Inferior parietal cortex (tissue), 1 donor: ENCODE data around the gene IL9.

Source experiments
- DNase-seq: peaks from one replicate; pipeline ENCODE4 v3.0.0-alpha.2; 2016; ENCODE audit errors: extremely low spot score

IL9 gene

GRCh38 chr5:135895474-135896006, at the start of gene IL9:
TSS of gene IL9 (minus strand) at chr5:135895841. CDS start at chr5:135895816, 25 bp downstream.
- no peak for DNase-seq

GRCh38 chr5:135944967-135945560, 49.4 kb upstream of the IL9 start:
- peak; percentile 86 for DNase-seq

DNA sequence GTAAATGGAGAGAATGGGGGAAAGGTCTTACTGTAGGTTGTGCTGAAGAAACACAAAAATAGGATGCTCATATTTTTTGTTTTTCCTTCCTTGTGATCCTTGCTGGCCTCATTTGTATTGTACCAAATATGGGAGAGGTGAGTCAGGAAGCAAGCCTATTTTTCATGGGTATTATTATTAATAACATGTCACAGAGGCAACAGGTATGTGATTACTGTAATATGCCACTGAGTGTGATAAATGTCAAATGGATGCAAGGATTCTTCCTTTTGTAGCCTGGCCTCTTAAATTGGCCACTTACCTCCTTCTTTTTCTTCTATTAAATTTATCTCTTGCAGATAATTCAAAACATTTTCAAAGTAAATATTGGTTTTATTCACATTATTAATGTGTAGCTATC, 48.9 kb upstream of the IL9 start:
- no peak for DNase-seq

DNA sequence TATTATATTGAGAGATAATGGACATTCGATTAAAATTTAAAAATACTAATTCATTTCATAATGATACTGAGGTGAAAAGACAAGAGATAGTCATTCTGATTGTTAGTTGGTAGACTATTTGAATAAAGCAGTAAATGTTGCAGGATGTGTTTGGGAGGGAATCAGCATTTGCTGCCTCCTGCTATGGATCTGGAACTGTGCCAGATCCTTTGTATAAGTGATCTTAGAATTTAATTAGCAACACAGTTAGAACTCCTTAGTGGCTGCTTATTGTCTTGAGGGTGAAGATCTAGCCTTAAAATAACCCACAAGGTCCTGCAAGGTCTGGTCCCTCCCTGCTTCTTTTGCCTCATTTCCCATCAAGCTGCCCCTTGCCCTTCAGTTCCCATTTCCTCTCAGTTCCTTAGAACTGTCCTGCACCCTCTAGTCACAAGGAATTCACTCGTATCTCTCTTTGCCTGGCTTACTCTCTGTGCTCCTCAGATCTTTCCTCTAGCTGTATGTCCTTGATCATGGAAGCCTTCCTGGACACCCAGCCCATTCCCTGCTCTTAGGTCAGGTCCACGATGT, 46.6 kb upstream of the IL9 start:
- DNase-seq: no peak

DNA sequence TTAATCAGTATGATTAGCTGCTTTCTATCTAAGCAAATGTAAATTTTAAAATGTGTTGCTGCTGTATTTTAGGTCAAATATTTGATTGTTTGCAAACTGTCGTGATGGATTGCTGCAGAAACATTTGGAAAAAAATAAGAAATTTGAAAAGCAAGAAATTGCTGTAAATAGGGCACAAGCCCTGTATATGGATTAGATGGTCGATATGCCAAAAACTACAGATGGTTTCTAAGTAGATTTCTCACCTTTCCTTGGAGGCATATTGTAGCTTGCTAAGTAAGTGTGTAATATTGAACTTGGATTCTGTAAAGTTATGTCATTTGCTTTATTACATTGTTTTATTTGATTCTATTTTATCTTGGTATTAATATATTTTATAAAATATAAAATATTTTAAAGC, 46.1 kb upstream of the IL9 start:
- DNase-seq: no peak

GRCh38 chr5:135937245-135937911, 41.7 kb upstream of the IL9 start:
- no peak for DNase-seq

DNA sequence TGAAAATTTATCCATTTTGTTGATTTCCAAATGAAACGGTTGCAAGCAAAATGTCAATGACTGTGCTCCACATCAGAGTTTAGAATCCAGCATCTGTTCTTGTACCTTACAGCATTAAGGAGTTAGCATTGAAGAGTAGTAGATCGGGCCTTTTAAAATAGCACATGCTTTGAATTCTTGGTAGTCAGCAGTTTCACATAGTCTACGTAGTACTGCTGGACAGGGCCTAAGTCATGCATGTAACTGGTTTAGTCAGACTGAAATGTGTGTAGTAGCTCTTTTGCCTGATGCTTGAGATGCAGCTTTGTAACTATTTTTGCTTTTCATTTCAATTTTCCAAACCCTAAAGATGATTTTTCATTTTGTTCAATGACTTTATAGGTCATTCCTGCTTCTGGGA, 39.3 kb upstream of the IL9 start:
- DNase-seq: no peak

GRCh38 chr5:135930949-135931295, 35.3 kb upstream of the IL9 start:
- no peak for DNase-seq

DNA sequence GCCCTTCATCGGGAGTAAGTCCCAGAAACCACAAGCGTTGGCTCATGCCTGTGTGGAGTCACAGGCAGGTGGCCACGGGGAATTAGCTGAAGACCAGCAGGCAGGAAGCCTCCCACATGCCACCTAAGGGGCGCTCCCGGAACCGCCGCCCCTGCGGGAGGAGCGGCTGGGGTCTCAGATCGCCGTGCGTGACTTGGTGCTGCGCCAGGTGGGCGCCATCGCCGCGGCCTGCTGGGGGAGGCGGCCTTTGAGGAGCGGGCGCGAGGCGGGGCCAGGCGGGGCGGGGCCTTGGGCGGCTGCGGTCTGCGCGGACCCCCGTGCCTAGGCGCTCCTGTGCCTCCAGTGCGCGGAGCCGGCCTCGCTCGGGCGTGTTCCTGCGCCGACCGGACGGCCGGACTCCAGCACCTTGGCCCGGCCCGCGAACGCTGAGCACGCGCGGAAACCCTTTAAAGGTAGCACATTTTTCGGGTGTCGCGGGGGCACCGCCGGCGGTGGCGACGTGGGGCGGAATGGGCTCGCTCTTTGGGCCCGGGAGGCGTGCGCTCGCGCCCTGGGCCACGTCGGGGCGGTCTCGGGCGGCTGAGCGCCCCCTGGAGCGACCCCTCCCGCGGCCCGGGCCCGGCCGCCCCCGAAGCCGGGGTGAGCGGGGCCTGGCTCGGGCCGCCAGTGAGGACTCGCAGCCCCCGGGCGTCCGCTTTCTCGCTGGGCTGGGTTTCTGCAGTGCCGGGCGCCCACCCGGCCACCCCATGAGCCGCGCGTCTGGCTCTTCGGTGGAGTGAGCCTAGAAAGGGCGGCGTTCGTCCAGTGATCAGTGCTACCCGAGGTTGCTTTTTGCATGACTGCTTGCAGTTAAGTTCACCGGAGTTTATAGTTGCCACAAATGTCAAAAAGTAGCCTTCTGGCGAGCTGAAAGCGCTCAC, 34.6 kb upstream of the IL9 start:
- no peak for DNase-seq

DNA sequence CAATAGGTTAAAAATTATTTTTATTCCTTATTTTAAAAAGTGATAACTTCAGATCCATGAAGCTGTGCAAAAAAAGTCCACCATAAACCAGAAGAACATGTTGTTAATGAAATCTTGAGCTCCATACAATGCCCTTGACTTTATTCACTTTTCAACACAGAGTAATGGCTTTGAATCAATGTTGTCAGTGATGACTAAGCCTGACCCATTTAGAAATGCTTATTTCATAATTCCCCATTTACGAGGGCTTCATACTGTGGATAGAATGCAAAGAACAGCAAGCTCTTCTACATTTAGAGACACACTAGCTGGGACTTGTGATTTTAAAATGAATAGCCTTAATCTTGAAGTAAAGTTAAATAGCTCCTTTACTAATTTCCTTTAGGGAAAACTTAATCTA, 25.7 kb upstream of the IL9 start:
- DNase-seq: no peak

- no peak for DNase-seq
These were observed 24.6 kb upstream of the IL9 start for GRCh38 chr5:135920199-135920598.

GRCh38 chr5:135916638-135917263, 21.1 kb upstream of the IL9 start:
- DNase-seq: no peak

DNA sequence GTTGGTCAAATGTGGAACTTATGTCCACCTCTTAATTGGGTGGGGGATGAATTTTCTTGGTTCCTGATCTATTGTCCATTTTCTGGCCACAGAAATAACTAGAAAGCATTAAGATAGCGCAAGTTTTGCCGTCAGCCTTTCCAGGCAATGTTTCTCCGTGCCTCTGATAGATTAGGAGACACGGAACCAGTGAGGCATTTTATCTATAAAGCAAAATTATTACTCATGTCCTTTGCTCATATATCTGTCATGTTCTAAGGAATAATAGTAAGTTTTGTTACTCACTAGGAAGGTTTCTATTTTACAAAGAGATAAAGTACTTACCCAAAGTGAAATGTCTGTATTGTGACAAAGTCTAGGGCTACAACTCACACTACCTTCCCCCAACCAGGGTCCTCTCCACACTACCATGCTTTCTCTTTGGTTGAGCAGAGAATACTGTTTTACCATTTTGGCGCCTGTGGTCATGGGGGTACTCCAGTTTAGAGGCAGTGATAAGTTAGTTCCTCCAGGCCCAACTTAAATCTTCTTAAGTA, 19.9 kb upstream of the IL9 start:
- no peak for DNase-seq

- DNase-seq: no peak
These were observed 18.3 kb upstream of the IL9 start for GRCh38 chr5:135913713-135914626.

- no peak for DNase-seq
These were observed 9.5 kb upstream of the IL9 start for GRCh38 chr5:135905144-135905543.

DNA sequence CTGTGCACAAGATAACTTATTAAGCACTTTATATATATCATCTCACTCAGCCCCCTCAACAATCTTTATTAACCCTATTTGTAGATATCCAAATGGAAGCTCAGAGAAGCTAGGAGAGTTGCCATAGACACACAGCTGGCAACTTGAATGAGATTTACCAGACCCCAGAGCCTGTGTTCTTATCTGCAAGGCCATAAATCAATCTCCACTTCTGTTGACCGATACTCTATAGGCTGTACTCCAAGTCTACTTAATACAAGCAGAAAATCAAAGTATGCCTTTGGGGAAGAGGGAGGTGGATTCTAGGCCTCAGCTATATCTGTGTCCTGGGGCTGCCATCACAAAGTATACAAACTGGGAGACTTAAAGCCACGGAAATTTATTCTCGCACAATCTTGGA, 6.0 kb upstream of the IL9 start:
- no peak for DNase-seq

GRCh38 chr5:135900276-135900675, 4.6 kb upstream of the IL9 start:
- no peak for DNase-seq

DNA sequence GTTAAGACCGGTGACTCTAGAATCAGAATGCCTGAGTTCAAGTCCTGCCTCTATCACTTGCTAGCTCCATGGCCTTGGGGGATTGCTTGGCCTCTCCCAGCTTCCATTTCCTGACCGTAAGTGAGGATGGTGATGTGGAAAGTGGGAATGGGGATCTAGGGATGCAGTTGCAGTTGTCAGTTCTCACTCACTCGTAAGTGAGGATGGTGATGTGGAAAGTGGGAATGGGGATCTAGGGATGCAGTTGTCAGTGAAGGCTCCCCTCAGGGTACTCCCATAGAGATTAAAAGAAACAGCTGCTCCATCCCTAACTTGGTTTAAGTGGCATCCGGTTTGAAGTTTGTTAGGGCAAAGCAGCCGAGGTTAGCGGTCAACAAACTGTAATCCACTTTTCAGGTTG, 3.0 kb upstream of the IL9 start:
- DNase-seq: no peak

DNA sequence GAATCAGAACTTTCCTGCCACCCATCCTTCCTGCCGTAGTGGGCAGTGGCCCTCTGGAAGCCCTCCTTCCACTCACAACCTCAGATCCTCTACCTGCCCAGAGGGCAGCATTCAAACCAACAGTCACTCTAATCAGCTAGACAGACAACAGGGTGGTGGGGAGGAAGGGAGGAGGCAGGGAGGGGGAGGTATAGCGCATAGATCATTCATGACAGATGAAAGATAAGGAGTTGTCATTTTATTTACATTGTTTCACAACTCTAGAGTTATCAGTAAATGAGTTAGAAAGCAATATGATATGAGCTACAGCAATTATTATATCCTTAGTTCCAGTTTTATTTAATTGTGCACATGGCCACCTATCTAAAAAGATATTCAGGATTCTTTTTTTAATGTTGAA, 852 bp downstream of the IL9 start:
- no peak for DNase-seq

GRCh38 chr5:135894276-135894675, 1.4 kb downstream of the IL9 start:
- no peak for DNase-seq
